ENCODE measurements around the gene CBX4.
A peak's percentile ranks its signal among the peaks of the same experiment; 100 is the strongest.

GRCh38 chr17:79836972-79837887 is 2.0 kb downstream of the CBX4 start:
- peak; percentile 13; the same call in 1 of the 2 replicates for TF ChIP-seq CTCF (IDR thresholded peaks at IDR 0.05)
- no peak for TF ChIP-seq ZFX (IDR thresholded peaks at IDR 0.05; ENCODE audit: borderline replicate concordance)

Measured in 22Rv1 (cell line).